ENCODE data around the gene TRABD.

TRABD gene

GRCh38 chr22:50216055-50216683 is 30.5 kb downstream of the TRABD start:
- in situ Hi-C loops (cut with MboI; ENCODE audit: low sequenced_read_pairs), result loop anchor here (25.0 kb wide), 1 partner anchor 279 kb away; no protein-coding TSS in a partner anchor

- in situ Hi-C loops (cut with MboI; ENCODE audit: low sequenced_read_pairs), result loop anchor here (25.0 kb wide), 1 partner anchor 280 kb away; no protein-coding TSS in a partner anchor
Observed at GRCh38 chr22:50216684-50217520, 31.2 kb downstream of the TRABD start.

- in situ Hi-C loops (cut with MboI; ENCODE audit: low sequenced_read_pairs), result loop anchor here (25.0 kb wide), 1 partner anchor 280 kb away; no protein-coding TSS in a partner anchor
Observed at GRCh38 chr22:50217543-50218152, 31.9 kb downstream of the TRABD start.

- in situ Hi-C loops (cut with MboI; ENCODE audit: low sequenced_read_pairs), result loop anchor here (25.0 kb wide), 1 partner anchor 281 kb away; no protein-coding TSS in a partner anchor
Observed at GRCh38 chr22:50218153-50218995, 32.7 kb downstream of the TRABD start.

- in situ Hi-C loops (cut with MboI; ENCODE audit: low sequenced_read_pairs), result loop anchor here (25.0 kb wide), 1 partner anchor 282 kb away; no protein-coding TSS in a partner anchor
Observed at GRCh38 chr22:50218996-50219727, 33.4 kb downstream of the TRABD start.

- in situ Hi-C loops (cut with MboI; ENCODE audit: low sequenced_read_pairs), result loop anchor here (25.0 kb wide), 1 partner anchor 283 kb away; no protein-coding TSS in a partner anchor
Observed at GRCh38 chr22:50219800-50220602, 34.3 kb downstream of the TRABD start.

GRCh38 chr22:50220603-50221409 is 35.1 kb downstream of the TRABD start:
- in situ Hi-C loops (cut with MboI; ENCODE audit: low sequenced_read_pairs), result loop anchor here (25.0 kb wide), 1 partner anchor 284 kb away; no protein-coding TSS in a partner anchor

- in situ Hi-C loops (cut with MboI; ENCODE audit: low sequenced_read_pairs), result loop anchor here (25.0 kb wide), 1 partner anchor 284 kb away; no protein-coding TSS in a partner anchor
Observed at GRCh38 chr22:50221410-50222300, 35.9 kb downstream of the TRABD start.

GRCh38 chr22:50222508-50222907 is 36.8 kb downstream of the TRABD start:
- in situ Hi-C loops (cut with MboI; ENCODE audit: low sequenced_read_pairs), result loop anchor here (25.0 kb wide), 1 partner anchor 285 kb away; no protein-coding TSS in a partner anchor

- in situ Hi-C loops (cut with MboI; ENCODE audit: low sequenced_read_pairs), result loop anchor here (25.0 kb wide), 1 partner anchor 287 kb away; no protein-coding TSS in a partner anchor
Observed at GRCh38 chr22:50224071-50224470, 38.4 kb downstream of the TRABD start.

- in situ Hi-C loops (cut with MboI; ENCODE audit: low sequenced_read_pairs), result no loop called here
Observed at GRCh38 chr22:50225200-50225969, 39.7 kb downstream of the TRABD start.

GRCh38 chr22:50226063-50226874 is 40.6 kb downstream of the TRABD start:
- in situ Hi-C loops (cut with MboI; ENCODE audit: low sequenced_read_pairs), result no loop called here

GRCh38 chr22:50226875-50227165 is 41.1 kb downstream of the TRABD start:
- in situ Hi-C loops (cut with MboI; ENCODE audit: low sequenced_read_pairs), result no loop called here

- in situ Hi-C loops (cut with MboI; ENCODE audit: low sequenced_read_pairs), result no loop called here
Observed at GRCh38 chr22:50227579-50228215, 42.0 kb downstream of the TRABD start.

GRCh38 chr22:50228366-50228765 is 42.7 kb downstream of the TRABD start:
- in situ Hi-C loops (cut with MboI; ENCODE audit: low sequenced_read_pairs), result no loop called here

All from HL-60/S4 treated with phorbol 12-myristate 13-acetate at 8.2 ng/mL for 4 days and 3 days (cell line).